ENCODE measurements around the gene SLC6A11. TPM values are rescaled to one million over a fixed set of nuclear protein-coding genes. Genes with fewer than 3 reads are reported as not detected.
A peak's percentile ranks its signal among the peaks of the same experiment; 100 is the strongest.

Gene SLC6A11
- total and polyA plus RNA-seq, 2 donors (not counting 1 experiment from before 2014, with no cell fraction given): not detected

DNA sequence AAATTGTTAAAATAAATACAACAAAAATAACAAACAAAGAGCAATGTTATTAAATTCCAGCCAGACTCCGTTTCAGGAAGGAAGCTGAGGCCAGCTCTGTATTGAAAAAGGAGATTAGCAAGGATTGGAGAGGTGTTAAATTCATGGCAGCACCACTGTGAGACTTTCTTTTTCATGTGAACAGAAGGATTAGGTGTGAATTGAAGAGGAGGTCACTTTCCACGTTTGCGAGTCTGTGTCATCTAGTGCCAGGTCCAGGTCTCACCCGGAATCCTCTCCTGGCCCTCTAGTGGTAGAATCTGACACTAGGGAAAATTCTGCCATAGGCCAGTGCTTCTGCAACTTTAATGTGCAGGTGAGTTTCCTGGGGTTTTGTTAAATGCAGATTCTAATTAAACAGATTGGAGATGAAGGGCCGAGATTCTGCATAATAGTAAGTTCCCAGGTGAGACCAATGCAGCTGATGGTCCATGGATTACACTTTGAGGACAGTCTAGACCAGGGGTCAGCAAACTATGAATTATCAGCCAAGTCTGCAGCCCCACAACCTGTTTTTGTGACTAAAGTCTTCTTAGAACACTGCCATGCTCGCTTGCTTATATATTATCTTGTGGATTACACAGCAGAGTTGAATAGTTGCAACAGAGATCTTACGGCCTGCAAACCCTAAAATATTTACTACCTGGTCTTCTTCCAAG, 167.3 kb downstream of the SLC6A11 start:
- Mint-ChIP-seq H3K27me3 (peaks cover 27% of the 10 kb centered on the region), H3K4me3 (no peak overlapping the region), H3K9me3 (ENCODE audit: insufficient read depth) (no peaks in the 10 kb centered on the region), H3K4me1 (no peaks in the 10 kb centered on the region), H3K27ac (no peak overlapping the region)
- Histone ChIP-seq H3K27me3 (replicated peaks in 1 of 4; ENCODE audit: control extremely low read depth in 1 of 4, control insufficient read depth in 3 of 4, insufficient read depth in 4 of 4, low read length in 3 of 4) (peaks cover 0 to 11% (median 0%) of the 10 kb centered on the region in 4 experiments), H3K79me2 (ENCODE audit: control insufficient read depth, insufficient read depth, low read length) (no peaks in the 10 kb centered on the region), H4K20me1 (ENCODE audit: control insufficient read depth, insufficient read depth, low read length, poor library complexity, severe bottlenecking) (no peaks in the 10 kb centered on the region), H3K4me2 (replicated peaks; ENCODE audit: low read depth, low read length, poor library complexity, severe bottlenecking) (no peak overlapping the region), H3K36me3 (replicated peaks in 1 of 2; ENCODE audit: control extremely low read depth in 1 of 2, control insufficient read depth in 1 of 2, extremely low read depth in 1 of 2, insufficient read depth in 2 of 2, low read length in 1 of 2) (no peaks in the 10 kb centered on the region), H3K4me3 (ENCODE audit: control extremely low read depth in 1 of 5, extremely low read depth in 1 of 5, insufficient read depth in 1 of 5, low read depth in 2 of 5, low read length in 4 of 5) (no peak overlapping the region), H3K4me1 (ENCODE audit: control insufficient read depth in 2 of 2, insufficient read depth in 2 of 2, low read length in 2 of 2) (no peaks in the 10 kb centered on the region), H3K9ac (ENCODE audit: low read length) (no peak overlapping the region), H3K27ac (ENCODE audit: low read length in 2 of 2) (no peak overlapping the region), H3K9me3 (ENCODE audit: control extremely low read depth in 1 of 3, control insufficient read depth in 2 of 3, insufficient read depth in 1 of 3, low read length in 2 of 3) (peaks cover 0 to 2% (median 0%) of the 10 kb centered on the region in 3 donors), H2AFZ (ENCODE audit: insufficient read depth, low read depth, low read length, poor library complexity, severe bottlenecking) (no peak overlapping the region)
- 0% methylated on average over 4 of the region's 7 CpGs for WGBS (ENCODE audit: insufficient coverage)
- ATAC-seq (ENCODE audit: low read depth) (no peak), DNase-seq (peak; percentile 27)
- TF ChIP-seq CTCF (IDR thresholded peaks at IDR 0.05) (peak; percentile 74), EZH2 (IDR thresholded peaks at IDR 0.05; ENCODE audit: borderline replicate concordance, insufficient read depth, low read depth, low read length, poor library complexity, severe bottlenecking) (no peak)
- POLR2A ChIA-PET: no interaction called here
- intact Hi-C loops (cut with micrococcal nuclease): no loop called here
- CTCF ChIA-PET: interaction anchor here (0.6 to 1.2 kb wide), 4 partner anchors 11 to 347 kb away, joined by 3 to 5 read pairs (median 3); no protein-coding TSS in a partner anchor

DNA sequence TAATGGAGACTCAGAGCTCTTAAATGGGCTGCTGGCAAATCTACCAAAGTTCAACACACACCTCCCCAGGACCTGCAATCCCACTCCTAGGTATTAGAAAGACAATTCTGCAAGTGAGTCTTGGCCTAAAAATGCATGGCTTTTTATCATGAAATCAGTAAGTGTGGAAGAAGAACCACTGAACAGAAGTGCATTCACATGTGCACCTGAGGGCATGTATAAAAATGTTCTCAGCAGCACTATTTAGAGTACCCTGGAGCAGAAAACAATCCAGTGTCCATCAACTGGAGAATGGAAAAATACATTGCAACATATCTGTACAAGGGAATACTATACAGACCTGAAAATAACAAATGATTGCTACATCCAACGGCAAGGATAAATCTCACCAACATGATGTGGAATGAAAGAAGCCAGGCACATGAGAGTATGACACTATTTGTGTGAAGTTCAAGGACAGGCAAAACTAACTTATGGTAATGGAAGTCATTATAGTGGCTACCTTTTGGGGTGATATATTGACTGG, 168.4 kb downstream of the SLC6A11 start:
- WGBS (ENCODE audit: insufficient coverage): no CpG with 5 or more reads among the region's 1 CpG
- ChIA-PET POLR2A (no interaction called here), CTCF (interaction anchor here (0.9 kb wide), 1 partner anchor 226 kb away, joined by 3 read pairs; no protein-coding TSS in a partner anchor)
- H3K27me3 ChIP-seq (replicated peaks in 1 of 4; ENCODE audit: control extremely low read depth in 1 of 4, control insufficient read depth in 3 of 4, insufficient read depth in 4 of 4, low read length in 3 of 4): peaks cover 0 to 13% (median 0%) of the 10 kb centered on the region in 4 experiments
- no peaks in the 10 kb centered on the region for H3K4me1 ChIP-seq (ENCODE audit: control insufficient read depth in 2 of 2, insufficient read depth in 2 of 2, low read length in 2 of 2)
- Mint-ChIP-seq H3K27ac (no peak overlapping the region), H3K4me3 (no peak overlapping the region), H3K9me3 (ENCODE audit: insufficient read depth) (no peaks in the 10 kb centered on the region), H3K4me1 (no peaks in the 10 kb centered on the region), H3K27me3 (peaks cover 29% of the 10 kb centered on the region)
- H4K20me1 ChIP-seq (ENCODE audit: control insufficient read depth, insufficient read depth, low read length, poor library complexity, severe bottlenecking): no peaks in the 10 kb centered on the region
- ATAC-seq (ENCODE audit: low read depth): no peak
- no peaks in the 10 kb centered on the region for H3K79me2 ChIP-seq (ENCODE audit: control insufficient read depth, insufficient read depth, low read length)
- H3K4me3 ChIP-seq (ENCODE audit: control extremely low read depth in 1 of 5, extremely low read depth in 1 of 5, insufficient read depth in 1 of 5, low read depth in 2 of 5, low read length in 4 of 5): no peak overlapping the region
- H3K9me3 ChIP-seq (ENCODE audit: control extremely low read depth in 1 of 3, control insufficient read depth in 2 of 3, insufficient read depth in 1 of 3, low read length in 2 of 3): peaks cover 0 to 2% (median 0%) of the 10 kb centered on the region in 3 donors
- no peak overlapping the region for H3K27ac ChIP-seq (ENCODE audit: low read length in 2 of 2)
- intact Hi-C loops (cut with micrococcal nuclease): no loop called here
- no peak for DNase-seq
- TF ChIP-seq EZH2 (IDR thresholded peaks at IDR 0.05; ENCODE audit: borderline replicate concordance, insufficient read depth, low read depth, low read length, poor library complexity, severe bottlenecking) (no peak), CTCF (IDR thresholded peaks at IDR 0.05) (no peak)
- no peaks in the 10 kb centered on the region for H3K36me3 ChIP-seq (replicated peaks in 1 of 2; ENCODE audit: control extremely low read depth in 1 of 2, control insufficient read depth in 1 of 2, extremely low read depth in 1 of 2, insufficient read depth in 2 of 2, low read length in 1 of 2)
- no peak overlapping the region for H3K4me2 ChIP-seq (replicated peaks; ENCODE audit: low read depth, low read length, poor library complexity, severe bottlenecking)
- H2AFZ ChIP-seq (ENCODE audit: insufficient read depth, low read depth, low read length, poor library complexity, severe bottlenecking): no peak overlapping the region
- H3K9ac ChIP-seq (ENCODE audit: low read length): no peak overlapping the region

Measured in B cell (primary cell).